ENCODE data around the gene SEPTIN8. TPM values are rescaled to one million over a fixed set of nuclear protein-coding genes. Genes with fewer than 3 reads are reported as not detected.

Gene SEPTIN8
- total RNA-seq, 1 experiment from 2014 or later: 24.2 TPM

- Histone ChIP-seq H3K27me3 (ENCODE audit: insufficient read depth, low read depth) (no peaks in the 10 kb centered on the region), H3K4me3 (no peak overlapping the region), H4K20me1 (ENCODE audit: insufficient read depth) (no peaks in the 10 kb centered on the region), H3F3A (ENCODE audit: insufficient read depth, low read depth) (no peaks in the 10 kb centered on the region), H2AFZ (no peak overlapping the region), H3K9me3 (ENCODE audit: insufficient read depth, low read depth) (no peaks in the 10 kb centered on the region), H3K4me2 (no peak overlapping the region), H3K9me2 (ENCODE audit: insufficient read depth) (no peaks in the 10 kb centered on the region), H3K27ac (no peak overlapping the region), H3K36me3 (ENCODE audit: low read depth) (no peaks in the 10 kb centered on the region), H3K4me1 (replicated peaks; ENCODE audit: insufficient read depth) (no peaks in the 10 kb centered on the region), H3K79me2 (ENCODE audit: low read depth) (no peaks in the 10 kb centered on the region)
- POLR2A ChIA-PET (ENCODE audit: unreplicated experiment): no interaction called here
- TF ChIP-seq CTCF (conservative IDR thresholded peaks at IDR 0.05) (no peak), EZH2 (IDR thresholded peaks at IDR 0.05; ENCODE audit: low read depth) (no peak)
- intact Hi-C loops (cut with micrococcal nuclease; ENCODE audit: unreplicated experiment): no loop called here
- CTCF ChIA-PET: no interaction called here
- no peak for DNase-seq
- no TSS peak for BruUV-seq (replicated peaks)
Observed at GRCh38 chr5:132766020-132766805, 10.8 kb downstream of the SEPTIN8 start.

DNA sequence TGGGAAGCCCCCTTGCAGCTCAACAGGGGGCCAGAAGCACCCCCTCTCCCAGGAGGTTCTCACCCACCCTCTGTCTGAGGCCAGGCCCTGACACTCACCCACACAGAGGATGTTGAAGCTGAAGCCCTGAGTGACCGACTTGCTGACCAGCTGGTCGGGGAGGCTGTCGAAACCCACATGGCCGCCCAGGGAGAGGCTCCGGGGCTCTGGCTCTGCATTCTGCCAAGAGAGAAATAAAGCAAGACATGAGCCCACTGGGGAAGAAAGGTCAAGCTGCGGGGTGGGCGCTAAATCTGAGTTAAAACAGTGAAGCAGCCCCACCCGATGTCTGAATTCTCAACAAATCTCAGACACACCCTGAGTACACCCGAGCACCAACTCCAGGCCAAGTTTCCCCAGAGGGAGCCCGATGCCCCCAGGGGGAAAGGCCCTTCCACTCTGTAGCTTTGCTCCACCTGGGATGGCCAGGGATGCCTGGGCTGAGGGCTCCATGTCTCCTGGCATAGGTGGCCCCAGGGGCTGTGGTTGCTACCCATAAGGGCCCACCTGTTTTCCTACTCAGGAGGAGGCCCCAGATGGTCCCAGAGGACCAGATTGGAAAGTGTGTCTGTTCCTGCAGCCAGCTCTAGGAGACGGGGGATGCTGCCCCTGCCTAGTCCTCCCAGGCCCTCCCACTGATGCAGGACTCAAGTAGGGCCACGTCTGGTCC, 11.6 kb downstream of the SEPTIN8 start:
- H3K4me3 ChIP-seq: no peak overlapping the region
- DNase-seq: no peak
- no peak overlapping the region for H2AFZ ChIP-seq
- BruUV-seq (replicated peaks): no TSS peak
- ChIA-PET POLR2A (ENCODE audit: unreplicated experiment) (no interaction called here), CTCF (interaction anchor here (0.6 kb wide), 1 partner anchor 255 kb away, joined by 9 read pairs; no protein-coding TSS in a partner anchor)
- no peaks in the 10 kb centered on the region for H3K9me2 ChIP-seq (ENCODE audit: insufficient read depth)
- H3K79me2 ChIP-seq (ENCODE audit: low read depth): no peaks in the 10 kb centered on the region
- intact Hi-C loops (cut with micrococcal nuclease; ENCODE audit: unreplicated experiment): no loop called here
- no peaks in the 10 kb centered on the region for H3F3A ChIP-seq (ENCODE audit: insufficient read depth, low read depth)
- no peak overlapping the region for H3K4me2 ChIP-seq
- H3K36me3 ChIP-seq (ENCODE audit: low read depth): no peaks in the 10 kb centered on the region
- TF ChIP-seq CTCF (conservative IDR thresholded peaks at IDR 0.05) (no peak), EZH2 (IDR thresholded peaks at IDR 0.05; ENCODE audit: low read depth) (no peak)
- no peak overlapping the region for H3K27ac ChIP-seq
- no peaks in the 10 kb centered on the region for H3K27me3 ChIP-seq (ENCODE audit: insufficient read depth, low read depth)
- H3K4me1 ChIP-seq (replicated peaks; ENCODE audit: insufficient read depth): no peaks in the 10 kb centered on the region
- H4K20me1 ChIP-seq (ENCODE audit: insufficient read depth): no peaks in the 10 kb centered on the region
- no peaks in the 10 kb centered on the region for H3K9me3 ChIP-seq (ENCODE audit: insufficient read depth, low read depth)

- no peak for DNase-seq
- no peaks in the 10 kb centered on the region for H4K20me1 ChIP-seq (ENCODE audit: insufficient read depth)
- H3K4me2 ChIP-seq: no peak overlapping the region
- no peaks in the 10 kb centered on the region for H3K9me2 ChIP-seq (ENCODE audit: insufficient read depth)
- TF ChIP-seq EZH2 (IDR thresholded peaks at IDR 0.05; ENCODE audit: low read depth): no peak
- no peak for TF ChIP-seq CTCF (conservative IDR thresholded peaks at IDR 0.05)
- ChIA-PET POLR2A (ENCODE audit: unreplicated experiment) (no interaction called here), CTCF (no interaction called here)
- BruUV-seq (replicated peaks): no TSS peak
- no peaks in the 10 kb centered on the region for H3K9me3 ChIP-seq (ENCODE audit: insufficient read depth, low read depth)
- intact Hi-C loops (cut with micrococcal nuclease; ENCODE audit: unreplicated experiment): no loop called here
- H2AFZ ChIP-seq: no peak overlapping the region
- no peaks in the 10 kb centered on the region for H3K79me2 ChIP-seq (ENCODE audit: low read depth)
- H3K4me3 ChIP-seq: no peak overlapping the region
- no peak overlapping the region for H3K27ac ChIP-seq
- no peaks in the 10 kb centered on the region for H3K4me1 ChIP-seq (replicated peaks; ENCODE audit: insufficient read depth)
- no peaks in the 10 kb centered on the region for H3F3A ChIP-seq (ENCODE audit: insufficient read depth, low read depth)
- no peaks in the 10 kb centered on the region for H3K36me3 ChIP-seq (ENCODE audit: low read depth)
- no peaks in the 10 kb centered on the region for H3K27me3 ChIP-seq (ENCODE audit: insufficient read depth, low read depth)
Observed at GRCh38 chr5:132764671-132765238, 12.3 kb downstream of the SEPTIN8 start.

Data from PC-9 (cell line).